Activated B cell treated with CpG ODN at 0.5 μM for 24 hours (primary cell): ENCODE data around the gene UFC1. TPM values are rescaled to one million over a fixed set of nuclear protein-coding genes. Genes with fewer than 3 reads are reported as not detected.

Source experiments
- ATAC-seq: fragments of 200-7000 bp; cut with Tn5 transposase; one replicate; pipeline ENCODE4 v1.10.0; 2021; ENCODE audit warnings: low read depth, mild to moderate bottlenecking, moderate library complexity
- CTCF ChIA-PET: fragments of 350-600 bp; sonication (Branson Sonifier 250); formaldehyde crosslinking; loops from one replicate; lab custom pipeline; 2021; ENCODE audit warnings: antibody characterized with exemption; lab: Charles Lee
- POLR2A ChIA-PET: fragments of 350-600 bp; sonication (Branson Sonifier 250); formaldehyde crosslinking; loops from one replicate; lab custom pipeline; 2021; ENCODE audit warnings: antibody characterized with exemption; lab: Charles Lee
- DNase-seq: peaks from one replicate; pipeline ENCODE4 v3.0.0; 2022
- H3K27ac Mint-ChIP-seq: one replicate; pipeline ENCODE4 v1.8.0; 2020; ENCODE audit warnings: mixed read lengths
- H3K27me3 Mint-ChIP-seq: one replicate; pipeline ENCODE4 v1.8.0; 2021; ENCODE audit warnings: mixed read lengths
- H3K36me3 Mint-ChIP-seq: one replicate; pipeline ENCODE4 v1.8.0; 2021; ENCODE audit warnings: low read depth, mixed read lengths
- H3K4me1 Mint-ChIP-seq: one replicate; pipeline ENCODE4 v1.8.0; 2021; ENCODE audit warnings: mixed read lengths
- H3K4me3 Mint-ChIP-seq: one replicate; pipeline ENCODE4 v1.8.0; 2020; ENCODE audit warnings: mild to moderate bottlenecking, mixed read lengths
- H3K9me3 Mint-ChIP-seq: one replicate; pipeline ENCODE4 v1.8.0; 2020; ENCODE audit warnings: mixed read lengths
- intact Hi-C: fragments of 100-400 bp; cut with micrococcal nuclease; formaldehyde crosslinking; loops from one replicate; pipeline ENCODE4 v1.15.1; 2024
- total RNA-seq: library from RNA; stranded (reverse); gene quantifications from 2 replicates; pipeline ENCODE4 v1.2.3, GENCODE V29; 2022
- TF ChIP-seq, protein P1 (sequence below): fragments of 200-600 bp; IDR thresholded peaks from one replicate; pipeline ENCODE4 v1.8.0; 2022; ENCODE audit warnings: antibody characterized with exemption, mild to moderate bottlenecking

UFC1 gene
- total RNA-seq, 1 donor from 2014 or later = 107 TPM

GRCh38 chr1:161191971-161192370 is 38.2 kb downstream of the UFC1 start:
- Mint-ChIP-seq H3K27me3 (no peaks in the 10 kb centered on the region), H3K9me3 (no peaks in the 10 kb centered on the region), H3K4me3 (no peak overlapping the region), H3K36me3 (no peaks in the 10 kb centered on the region), H3K4me1 (peaks cover 60% of the 10 kb centered on the region), H3K27ac (no peak overlapping the region)
- TF ChIP-seq, protein P1, sequence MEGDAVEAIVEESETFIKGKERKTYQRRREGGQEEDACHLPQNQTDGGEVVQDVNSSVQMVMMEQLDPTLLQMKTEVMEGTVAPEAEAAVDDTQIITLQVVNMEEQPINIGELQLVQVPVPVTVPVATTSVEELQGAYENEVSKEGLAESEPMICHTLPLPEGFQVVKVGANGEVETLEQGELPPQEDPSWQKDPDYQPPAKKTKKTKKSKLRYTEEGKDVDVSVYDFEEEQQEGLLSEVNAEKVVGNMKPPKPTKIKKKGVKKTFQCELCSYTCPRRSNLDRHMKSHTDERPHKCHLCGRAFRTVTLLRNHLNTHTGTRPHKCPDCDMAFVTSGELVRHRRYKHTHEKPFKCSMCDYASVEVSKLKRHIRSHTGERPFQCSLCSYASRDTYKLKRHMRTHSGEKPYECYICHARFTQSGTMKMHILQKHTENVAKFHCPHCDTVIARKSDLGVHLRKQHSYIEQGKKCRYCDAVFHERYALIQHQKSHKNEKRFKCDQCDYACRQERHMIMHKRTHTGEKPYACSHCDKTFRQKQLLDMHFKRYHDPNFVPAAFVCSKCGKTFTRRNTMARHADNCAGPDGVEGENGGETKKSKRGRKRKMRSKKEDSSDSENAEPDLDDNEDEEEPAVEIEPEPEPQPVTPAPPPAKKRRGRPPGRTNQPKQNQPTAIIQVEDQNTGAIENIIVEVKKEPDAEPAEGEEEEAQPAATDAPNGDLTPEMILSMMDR = no peak
- ChIA-PET POLR2A (interaction anchor here (1.1 to 3.3 kb wide), 4 partner anchors 10 to 33 kb away, joined by 4 to 23 read pairs (median 7); partner anchors contain the start of genes B4GALT3, NDUFS2 and TOMM40L), CTCF (interaction anchor here (0.9 to 5.0 kb wide), 12 partner anchors 10 to 197 kb away, joined by 3 to 40 read pairs (median 6); partner anchors contain the start of genes B4GALT3, CFAP126, FCER1G and NDUFS2)
- intact Hi-C loops = loop anchor here (1.0 to 5.0 kb wide), 8 partner anchors 10 to 190 kb away; partner anchors contain the start of genes B4GALT3 and USP21
- ATAC-seq (no peak), DNase-seq (no peak)

DNA sequence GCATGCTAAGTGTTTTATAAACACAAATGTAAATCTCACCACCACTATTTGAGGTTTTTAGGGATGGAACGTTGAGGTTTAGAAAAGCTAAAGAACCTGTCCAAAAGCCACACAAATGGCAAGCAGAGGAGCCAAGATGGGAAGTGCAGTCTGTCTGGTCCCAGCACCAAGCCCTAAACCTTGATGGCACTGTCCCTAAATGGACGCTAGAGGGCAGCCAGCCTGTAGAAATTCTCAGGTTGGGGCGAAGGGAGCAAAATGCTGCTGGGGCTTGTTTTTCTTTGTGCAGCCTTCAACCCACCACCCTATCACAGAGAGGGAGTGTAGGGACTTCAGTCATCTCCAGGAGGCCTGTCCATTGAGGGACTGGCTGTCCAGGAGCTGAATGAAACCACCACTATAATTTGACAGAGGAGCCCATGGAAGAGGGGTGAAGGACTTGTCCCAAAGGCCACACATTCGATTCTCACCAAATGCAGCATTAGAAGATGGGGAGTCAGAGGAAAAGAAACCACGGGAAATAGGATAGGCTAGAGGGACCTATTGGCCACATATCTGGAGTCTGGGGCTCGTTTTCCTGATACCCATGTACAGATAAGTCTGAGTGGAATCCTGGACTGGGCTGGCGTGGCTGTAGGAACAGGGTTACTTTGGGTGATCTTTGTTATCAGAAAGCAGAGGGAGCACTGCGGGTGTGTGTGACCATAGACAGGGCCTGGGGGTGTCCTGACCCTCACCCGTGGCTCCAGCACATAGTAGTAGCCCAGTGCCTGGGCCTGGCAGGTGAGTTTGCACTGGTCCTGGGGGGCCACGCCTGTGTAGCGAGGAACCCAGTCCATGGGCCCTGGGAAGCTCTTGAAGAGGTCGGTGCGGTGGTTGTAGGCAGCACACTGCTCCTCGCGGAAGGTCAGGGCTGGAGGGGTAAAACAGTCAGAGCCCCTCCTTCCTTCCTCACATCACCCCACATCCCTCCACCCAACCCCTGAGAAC is 39.0 kb downstream of the UFC1 start:
- no peak overlapping the region for H3K4me3 Mint-ChIP-seq
- TF ChIP-seq, protein P1 = peak; percentile 56
- ATAC-seq = peak; percentile 93
- H3K27me3 Mint-ChIP-seq = no peaks in the 10 kb centered on the region
- POLR2A ChIA-PET = interaction anchor here (1.8 to 3.3 kb wide), 3 partner anchors 9 to 33 kb away, joined by 4 to 23 read pairs (median 8); partner anchors contain the start of genes NDUFS2 and TOMM40L
- CTCF ChIA-PET = interaction anchor here (0.6 to 5.0 kb wide), 11 partner anchors 9 to 196 kb away, joined by 3 to 40 read pairs (median 7); partner anchors contain the start of genes B4GALT3, NDUFS2, PPOX and TOMM40L
- no peaks in the 10 kb centered on the region for H3K9me3 Mint-ChIP-seq
- peak overlapping the region; percentile 68 for H3K27ac Mint-ChIP-seq
- H3K36me3 Mint-ChIP-seq = no peaks in the 10 kb centered on the region
- DNase-seq = no peak
- peaks cover 52% of the 10 kb centered on the region for H3K4me1 Mint-ChIP-seq
- intact Hi-C loops = loop anchor here (1.0 to 5.0 kb wide), 8 partner anchors 10 to 190 kb away; partner anchors contain the start of genes B4GALT3 and USP21

DNA sequence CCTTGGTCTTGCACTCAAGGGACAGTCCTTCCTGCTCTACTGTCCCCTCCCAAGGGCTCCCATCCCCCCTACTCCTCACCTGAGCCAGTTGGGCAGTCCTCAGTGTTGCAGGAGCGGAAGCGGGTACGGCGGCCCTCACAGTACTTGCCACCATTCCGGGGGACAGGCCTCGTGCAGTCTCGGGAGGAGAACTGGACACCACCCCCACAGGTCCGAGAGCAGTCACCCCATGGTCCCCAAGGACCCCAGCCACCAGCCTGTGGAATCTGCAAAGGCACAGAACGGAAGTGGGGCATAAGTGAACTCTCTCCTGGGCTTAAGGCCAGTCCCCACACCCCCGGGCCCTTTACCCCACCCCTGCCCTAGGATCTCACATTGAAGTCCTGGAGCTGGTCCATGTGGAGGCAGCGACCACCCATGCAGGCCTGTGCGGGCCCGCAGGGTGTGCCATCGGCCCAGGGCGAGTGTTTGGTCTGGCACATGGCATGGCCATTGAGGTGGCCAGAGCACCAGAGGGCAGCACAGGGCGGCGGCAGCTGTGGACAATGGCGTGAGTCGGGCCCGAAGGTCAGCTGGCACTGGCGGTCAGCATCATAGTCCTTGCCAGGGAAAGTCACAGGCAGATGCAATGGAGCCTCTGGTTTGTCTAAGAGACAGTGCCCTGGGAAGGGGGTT is 39.9 kb downstream of the UFC1 start:
- no peak for DNase-seq
- H3K9me3 Mint-ChIP-seq = no peaks in the 10 kb centered on the region
- H3K4me1 Mint-ChIP-seq = peaks cover 45% of the 10 kb centered on the region
- intact Hi-C loops = loop anchor here (2.0 to 5.0 kb wide), 2 partner anchors 99 to 113 kb away; no protein-coding TSS in a partner anchor
- H3K27ac Mint-ChIP-seq = no peak overlapping the region
- no peaks in the 10 kb centered on the region for H3K36me3 Mint-ChIP-seq
- no peak overlapping the region for H3K4me3 Mint-ChIP-seq
- TF ChIP-seq, protein P1 = no peak
- POLR2A ChIA-PET = interaction anchor here (1.5 to 3.3 kb wide), 3 partner anchors 8 to 12 kb away, joined by 4 to 23 read pairs (median 8); partner anchors contain the start of gene NDUFS2
- H3K27me3 Mint-ChIP-seq = no peaks in the 10 kb centered on the region
- CTCF ChIA-PET = interaction anchor here (0.6 to 5.0 kb wide), 5 partner anchors 12 to 188 kb away, joined by 3 to 40 read pairs (median 8); partner anchors contain the start of genes PPOX and TOMM40L
- ATAC-seq = no peak

DNA sequence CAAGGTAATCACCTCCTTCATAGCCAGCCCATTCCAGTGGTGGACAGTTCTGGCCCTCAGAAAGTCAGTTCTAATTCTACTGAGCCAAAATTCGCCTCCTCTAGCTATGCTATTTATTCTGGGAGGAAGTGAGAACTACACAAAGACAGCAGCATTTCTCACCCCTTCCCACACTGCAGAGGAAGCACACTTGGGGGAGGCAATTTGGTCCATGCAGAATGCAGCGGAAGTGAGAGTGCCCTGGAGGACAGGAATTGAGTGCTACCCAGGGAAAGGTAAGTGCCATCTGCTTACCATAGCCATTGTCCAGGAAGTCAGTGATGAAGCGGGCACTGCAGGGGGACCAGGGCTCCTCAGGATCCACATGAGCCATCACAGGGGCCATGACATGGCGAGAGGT is 41.4 kb downstream of the UFC1 start:
- peak; percentile 63 for ATAC-seq
- DNase-seq = no peak
- TF ChIP-seq, protein P1 = no peak
- no peaks in the 10 kb centered on the region for H3K27me3 Mint-ChIP-seq
- ChIA-PET POLR2A (interaction anchor here (0.5 to 1.9 kb wide), 7 partner anchors 9 to 156 kb away, joined by 3 to 8 read pairs (median 4); partner anchors contain the start of genes B4GALT3, PPOX, TOMM40L and TSTD1), CTCF (interaction anchor here (0.9 to 5.0 kb wide), 4 partner anchors 9 to 30 kb away, joined by 3 to 40 read pairs (median 6); partner anchors contain the start of genes PPOX and TOMM40L)
- H3K4me1 Mint-ChIP-seq = peaks cover 38% of the 10 kb centered on the region
- no peaks in the 10 kb centered on the region for H3K36me3 Mint-ChIP-seq
- no peaks in the 10 kb centered on the region for H3K9me3 Mint-ChIP-seq
- H3K4me3 Mint-ChIP-seq = peak overlapping the region; percentile 70
- H3K27ac Mint-ChIP-seq = peak overlapping the region; percentile 85
- intact Hi-C loops = loop anchor here (1.0 kb wide), 1 partner anchor 9 kb away; no protein-coding TSS in a partner anchor
